CD4-positive, alpha-beta T cell treated with Interleukin-4 for 1 hour (primary cell): Measurements from ENCODE around the gene CSTPP1.
"Not testable (repeated sequence)": the region's sequence is repeated elsewhere in the genome, so short reads cannot be mapped to it uniquely, and the experiment has no call there.

Source experiments
- DNase-seq, 2 donors: peaks; one replicate each; pipeline ENCODE4 v3.0.0-alpha.2; 2020 to 2022

CSTPP1 gene

DNA sequence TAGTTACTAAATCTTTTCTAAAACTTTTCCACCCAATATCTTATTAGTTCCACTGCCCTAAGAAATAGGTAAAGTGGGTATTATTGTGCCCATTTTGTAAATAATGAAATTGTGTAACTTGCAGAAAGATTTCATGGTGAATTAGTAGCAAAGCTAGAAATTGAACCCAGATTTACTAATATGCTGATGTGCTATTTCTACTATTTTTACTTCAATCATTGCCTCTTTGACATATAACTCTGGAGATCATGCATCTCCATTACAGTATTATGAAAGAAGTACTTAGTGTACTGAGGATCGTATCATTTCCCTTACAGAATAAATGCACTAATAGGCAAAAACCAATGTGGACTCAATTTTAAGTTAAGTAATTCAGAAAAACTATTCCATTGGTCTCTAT, 119.0 kb downstream of the CSTPP1 start:
- DNase-seq: no peak

DNA sequence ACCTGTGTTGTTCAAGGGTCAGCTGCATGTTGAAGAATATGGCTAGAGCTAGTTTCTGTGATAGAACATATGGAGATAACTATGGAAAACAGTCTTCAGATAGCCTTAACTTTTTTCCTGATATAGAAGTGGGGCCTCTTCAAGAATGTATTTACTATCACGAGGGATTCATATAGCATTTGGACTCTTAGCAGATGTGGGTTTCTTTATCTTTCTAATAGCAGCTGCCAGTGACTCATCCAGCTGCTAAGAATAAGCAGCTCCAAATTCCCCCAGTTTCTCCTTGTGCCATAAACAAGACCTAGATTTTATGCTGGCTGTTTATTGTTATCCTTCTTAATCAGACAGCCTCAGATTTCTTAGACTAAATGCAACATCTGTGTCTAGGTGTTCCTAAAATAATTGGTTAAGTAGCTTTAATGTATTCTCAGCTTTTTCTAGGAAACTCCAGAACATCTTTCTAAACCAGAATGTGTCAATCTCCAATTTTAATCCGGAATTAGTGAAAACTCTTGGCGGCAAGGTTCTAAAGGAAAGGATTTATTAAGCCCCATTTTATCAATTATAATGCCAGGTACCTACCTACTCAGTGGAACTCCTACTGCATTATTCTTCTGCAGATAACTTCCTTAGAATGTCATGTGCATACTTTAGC, 119.8 kb downstream of the CSTPP1 start:
- no peak for DNase-seq

DNA sequence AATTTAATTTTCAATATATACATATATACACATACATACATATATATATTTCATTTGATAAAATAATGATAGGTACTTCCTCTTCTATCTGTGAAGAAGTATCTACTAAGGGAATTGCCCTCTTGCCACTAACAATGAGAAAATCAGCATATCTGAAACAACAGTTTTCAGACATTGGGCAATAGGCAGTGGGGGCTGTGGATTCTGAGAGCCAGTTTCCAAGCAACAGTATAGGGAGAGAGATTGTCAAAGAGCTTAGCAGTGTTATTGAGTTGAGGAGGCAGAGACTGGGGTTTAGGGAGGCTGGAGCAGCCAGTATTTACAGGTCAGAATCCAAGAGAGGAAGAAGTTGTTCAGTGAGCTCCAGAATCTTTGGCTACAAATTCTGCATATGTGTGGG, 120.8 kb downstream of the CSTPP1 start:
- DNase-seq: no peak

- no peak for DNase-seq
Observed at GRCh38 chr11:47060807-47061206, 124.2 kb downstream of the CSTPP1 start.

DNA sequence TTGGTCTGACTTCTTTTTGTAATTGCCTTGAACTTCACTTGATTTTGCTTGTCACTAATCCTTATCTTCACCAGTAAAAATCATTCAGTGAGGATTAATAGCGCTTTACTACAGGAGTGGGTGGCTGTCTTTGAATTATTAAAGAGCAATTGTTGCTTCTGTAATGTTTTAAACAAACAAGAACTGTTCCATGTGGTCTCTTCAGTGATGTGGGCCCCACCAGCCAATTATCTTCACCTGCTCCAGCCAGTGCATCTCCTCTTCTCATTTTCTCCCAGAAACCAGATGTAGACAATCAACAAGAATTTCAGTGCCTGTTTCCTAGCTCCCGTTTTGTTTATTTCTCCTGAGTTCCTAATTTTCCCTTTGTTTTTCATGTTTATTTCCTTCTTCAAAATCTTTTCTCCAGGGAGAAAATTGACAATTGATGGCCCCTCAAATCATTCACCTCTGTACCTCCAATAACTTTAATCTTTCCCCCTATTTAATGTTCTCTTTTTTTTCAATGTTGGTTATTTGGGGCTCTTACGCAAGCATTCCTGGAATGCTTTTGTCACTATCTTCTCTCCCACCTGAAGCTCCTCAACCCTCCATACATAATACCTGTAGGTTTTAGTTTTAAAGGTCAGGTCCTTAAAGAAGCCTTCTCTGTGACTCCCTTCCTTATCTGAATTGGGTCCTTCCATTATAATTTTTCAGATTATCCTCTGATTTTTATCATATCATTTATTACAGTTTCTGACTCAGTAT, 125.0 kb downstream of the CSTPP1 start:
- DNase-seq: no peak

- no peak for DNase-seq
Observed at GRCh38 chr11:47062736-47063135, 126.2 kb downstream of the CSTPP1 start.

DNA sequence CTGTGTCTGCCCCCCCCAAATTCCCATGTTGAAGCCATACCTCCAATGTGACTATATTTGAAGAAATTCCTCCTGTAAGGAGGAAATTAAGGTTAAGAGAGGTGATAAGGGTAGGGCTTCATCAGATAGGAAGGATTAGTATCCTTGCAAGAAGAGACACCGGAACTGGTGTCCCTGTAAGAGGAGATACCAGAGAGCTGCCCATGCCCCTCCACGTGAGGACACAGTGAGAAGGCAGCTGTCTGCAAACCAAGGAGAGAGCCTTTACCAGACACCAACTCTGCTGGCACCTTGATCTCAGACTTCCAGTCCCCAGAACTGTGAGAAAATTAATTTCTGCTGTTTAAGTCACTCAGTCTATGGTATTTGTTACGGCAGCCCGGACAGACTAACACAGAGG, 130.8 kb downstream of the CSTPP1 start:
- no peak for DNase-seq

GRCh38 chr11:47070769-47071168, 134.2 kb downstream of the CSTPP1 start:
- DNase-seq: no peak

DNA sequence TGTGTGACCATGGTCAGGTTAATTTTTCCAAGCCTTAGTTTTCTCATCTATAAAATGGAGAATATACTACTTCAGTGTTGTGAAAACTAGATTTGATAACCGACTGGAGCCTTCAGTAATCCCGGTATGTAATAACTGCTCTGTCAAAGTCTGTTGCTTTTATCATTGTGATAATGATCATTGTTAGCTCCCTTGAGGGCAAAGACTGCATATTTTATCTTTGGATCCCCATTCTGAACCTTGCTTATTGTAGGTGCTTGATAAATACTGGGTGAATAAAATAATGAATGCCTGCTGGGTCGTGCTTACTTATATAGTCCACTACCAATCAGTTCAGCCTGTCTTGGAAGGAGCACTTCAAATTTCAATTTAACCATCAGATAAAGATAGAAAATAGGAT, 134.8 kb downstream of the CSTPP1 start:
- no peak for DNase-seq

- DNase-seq: no peak
Observed at GRCh38 chr11:47071791-47072261, 135.3 kb downstream of the CSTPP1 start.

- no peak for DNase-seq
Observed at GRCh38 chr11:47078751-47079521, 142.4 kb downstream of the CSTPP1 start.

DNA sequence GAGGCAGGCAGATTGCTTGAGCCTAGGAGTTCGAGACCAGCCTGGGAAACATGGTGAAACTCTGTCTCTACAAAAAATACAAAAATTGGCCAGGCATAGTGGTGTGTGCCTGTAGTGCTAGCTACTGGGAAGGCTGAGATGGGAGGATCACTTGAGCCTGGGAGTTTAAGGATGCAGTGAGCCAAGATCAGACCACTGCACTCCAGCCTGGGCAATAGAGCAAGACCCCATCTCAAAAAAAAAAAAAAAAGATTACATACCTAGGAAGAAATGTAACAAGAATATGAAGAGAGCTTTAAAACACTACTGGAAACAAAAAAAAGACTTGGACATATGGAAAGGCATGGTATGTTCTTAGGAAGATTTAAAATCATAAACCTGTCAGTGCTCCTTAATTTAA, 144.2 kb downstream of the CSTPP1 start:
- DNase-seq: not testable (repeated sequence)

- no peak for DNase-seq
Observed at GRCh38 chr11:47083913-47084312, 147.4 kb downstream of the CSTPP1 start.

GRCh38 chr11:47087801-47088200, 151.2 kb downstream of the CSTPP1 start:
- no peak for DNase-seq

GRCh38 chr11:47093541-47093940, 157.0 kb downstream of the CSTPP1 start:
- DNase-seq: no peak

GRCh38 chr11:47096871-47097270, 160.3 kb downstream of the CSTPP1 start:
- DNase-seq: not testable (repeated sequence)

GRCh38 chr11:47098223-47098622, 161.7 kb downstream of the CSTPP1 start:
- DNase-seq: not testable (repeated sequence)

- no peak for DNase-seq
Observed at GRCh38 chr11:47099214-47099917, 162.8 kb downstream of the CSTPP1 start.

DNA sequence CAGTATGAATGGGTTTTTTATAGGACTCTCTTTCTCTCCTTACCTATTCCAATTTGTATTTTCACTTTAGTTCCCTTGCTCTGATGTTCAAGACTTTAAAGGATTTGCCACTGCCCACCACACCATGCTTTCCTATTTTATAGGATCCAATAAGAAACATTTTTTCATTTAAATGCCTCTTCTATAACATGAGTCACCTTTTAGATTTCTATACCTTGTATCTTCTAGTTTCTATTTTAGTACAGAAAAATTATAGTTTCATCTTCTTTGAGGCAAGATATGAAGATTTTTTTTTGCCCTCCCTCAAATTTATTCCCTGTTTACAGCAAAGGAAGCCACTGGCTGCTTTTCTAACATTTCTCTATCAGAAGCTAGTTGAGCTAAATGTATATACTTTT, 163.4 kb downstream of the CSTPP1 start:
- DNase-seq: no peak

DNA sequence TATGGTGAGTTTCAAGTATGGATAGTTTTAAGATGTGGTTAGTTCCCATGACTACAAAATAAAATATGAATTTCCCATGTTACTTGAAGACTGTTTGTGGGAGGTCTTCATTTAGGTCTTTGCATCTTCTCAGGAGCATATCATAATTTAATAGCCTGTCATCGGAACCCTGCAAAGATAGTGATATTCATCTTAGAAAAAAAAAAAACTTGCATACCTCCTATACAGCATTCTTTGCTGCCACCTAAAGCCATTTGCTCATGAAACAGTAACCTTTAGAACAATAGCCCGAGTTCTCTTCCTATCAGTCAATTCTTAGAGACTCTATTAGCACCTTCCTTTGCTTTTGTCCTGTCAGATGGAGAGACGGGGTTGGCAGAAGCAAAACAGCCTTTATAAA, 164.8 kb downstream of the CSTPP1 start:
- no peak for DNase-seq

DNA sequence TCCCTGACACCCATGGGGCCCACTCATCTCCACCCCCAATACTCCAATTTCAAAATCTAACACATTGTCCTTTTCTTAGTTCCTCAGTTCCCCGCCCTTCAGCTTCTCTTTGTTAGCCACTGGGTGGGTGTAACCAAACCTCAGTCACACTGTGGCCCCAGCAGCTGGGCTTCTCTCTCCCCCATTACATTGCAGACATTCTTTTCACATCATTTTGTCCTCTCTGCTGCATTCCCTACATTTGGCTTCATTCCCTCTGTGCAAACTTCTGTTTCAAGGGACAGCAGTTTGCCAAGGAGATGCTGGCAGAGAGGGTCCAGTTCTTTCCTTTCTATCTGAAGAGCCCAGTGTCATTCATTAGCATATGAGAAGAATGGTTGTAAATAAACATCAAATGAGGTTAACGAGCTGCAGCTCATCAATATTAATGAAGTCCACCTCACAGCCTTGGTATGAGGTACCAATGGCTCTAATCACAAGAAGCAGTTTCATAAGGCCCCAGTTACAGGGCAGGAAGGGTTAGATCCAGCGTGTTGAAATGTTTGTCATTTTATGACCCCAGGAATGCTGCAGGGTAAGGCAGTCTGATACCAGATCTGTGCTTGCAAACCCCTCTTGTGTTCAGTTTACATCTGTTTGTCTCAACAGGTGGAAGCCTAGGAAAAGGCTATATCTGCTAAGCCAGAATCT, 167.8 kb downstream of the CSTPP1 start:
- no peak for DNase-seq

DNA sequence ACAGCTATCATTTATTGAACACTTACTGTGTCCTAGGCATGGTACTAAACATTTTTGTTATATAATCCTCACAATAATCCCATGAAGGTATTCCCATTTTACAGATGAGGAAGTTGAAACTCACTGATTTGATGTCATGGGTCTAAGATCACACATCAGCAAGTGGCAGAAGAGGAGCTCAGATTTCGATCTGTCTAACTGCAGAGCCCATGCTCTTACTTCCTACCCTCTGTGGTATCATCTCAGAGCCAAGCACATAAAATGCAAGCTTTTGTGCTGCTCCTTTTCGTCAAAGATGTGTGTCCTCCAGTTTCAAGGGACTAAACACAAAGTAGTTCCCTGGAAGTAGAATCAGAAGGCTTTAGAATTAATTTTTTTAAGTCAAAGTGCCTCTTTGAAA, 169.0 kb downstream of the CSTPP1 start:
- no peak for DNase-seq

DNA sequence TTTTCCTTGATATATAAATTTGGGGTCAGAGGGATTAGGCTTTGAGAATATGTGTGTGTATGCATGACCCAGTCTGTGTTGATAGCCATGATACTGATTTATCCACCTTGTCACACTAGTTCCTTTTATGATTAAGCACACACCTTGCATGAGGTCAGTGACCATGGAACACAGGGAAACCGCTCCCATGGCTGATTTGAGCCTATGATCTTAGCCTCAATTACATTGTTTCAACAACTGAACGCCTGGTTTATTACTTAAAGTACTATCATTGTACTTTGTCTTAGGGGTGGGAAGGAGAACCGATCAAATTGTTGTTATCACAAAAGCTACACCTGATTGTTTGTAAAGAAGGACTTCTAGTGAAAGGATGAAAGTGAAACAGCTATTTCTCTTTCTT, 169.4 kb downstream of the CSTPP1 start:
- DNase-seq: no peak
